Esophagus (tissue), 2 donors: ENCODE results near the gene CFAP61. TPM values are rescaled to one million over a fixed set of nuclear protein-coding genes. Genes with fewer than 3 reads are reported as not detected.

Source experiments
- H3K27ac ChIP-seq, 2 donors: one replicate each; pipeline ENCODE4 v1.5.1; 2013; ENCODE audit warnings: low read depth in 2 of 2, mild to moderate bottlenecking in 2 of 2, inconsistent platforms in 1 of 2, low read length in 1 of 2, moderate library complexity in 1 of 2
- H3K27me3 ChIP-seq, 2 donors: one replicate each; pipeline ENCODE4 v1.6.1; 2013; ENCODE audit warnings: low read length in 2 of 2, control low read depth in 1 of 2, mild to moderate bottlenecking in 1 of 2; ENCODE audit not compliant: insufficient read depth in 2 of 2, control insufficient read depth in 1 of 2
- H3K36me3 ChIP-seq, 2 donors: one replicate each; pipeline ENCODE4 v1.6.1; 2013; ENCODE audit warnings: low read length in 1 of 2; ENCODE audit not compliant: control insufficient read depth in 2 of 2, insufficient read depth in 2 of 2
- H3K4me1 ChIP-seq, 2 donors: one replicate each; pipeline ENCODE4 v1.6.1; 2013; ENCODE audit warnings: low read length in 1 of 2; ENCODE audit not compliant: control insufficient read depth in 2 of 2, insufficient read depth in 2 of 2
- H3K4me3 ChIP-seq, 2 donors: one replicate each; pipeline ENCODE4 v1.5.1; 2013; ENCODE audit warnings: low read length in 2 of 2, mild to moderate bottlenecking in 2 of 2, low read depth in 1 of 2, moderate library complexity in 1 of 2
- H3K9me3 ChIP-seq, 2 donors: one replicate each; pipeline ENCODE4 v1.6.1; 2013; ENCODE audit warnings: mild to moderate bottlenecking in 2 of 2, low read depth in 1 of 2, low read length in 1 of 2, moderate library complexity in 1 of 2; ENCODE audit not compliant: control insufficient read depth in 2 of 2, insufficient read depth in 1 of 2
- WGBS, 2 donors: extraction: QIAGEN DNeasy Blood & Tissue Kit; methylation state at CpG; one replicate each; pipeline ENCODE4 v1.1.7; 2013; 5-methylcytosine and 5-hydroxymethylcytosine counted together
- polyA plus RNA-seq, 2 donors: library from polyadenylated mRNA; stranded (reverse); fragments of 200-250 nt; gene quantifications; one replicate each; pipeline ENCODE4 v1.2.3, GENCODE V29; 2013
- donor health status: healthy with polysubstance abuse.
- donor health status: Bipolar disorder and iron deficiency.

Gene CFAP61
- polyA plus RNA-seq, 2 donors, result not detected

GRCh38 chr20:20251836-20252235 lies 199.5 kb downstream of the CFAP61 start:
- no peak overlapping the region for H3K4me3 ChIP-seq
- H3K27me3 ChIP-seq, result no peaks in the 10 kb centered on the region
- no peak overlapping the region for H3K27ac ChIP-seq
- no peaks in the 10 kb centered on the region for H3K9me3 ChIP-seq
- 73 to 78% methylated on average over 8 of the region's 8 CpGs for WGBS, 2 donors
- no peaks in the 10 kb centered on the region for H3K4me1 ChIP-seq
- no peaks in the 10 kb centered on the region for H3K36me3 ChIP-seq

- H3K4me1 ChIP-seq, result no peaks in the 10 kb centered on the region
- H3K4me3 ChIP-seq, result no peak overlapping the region
- WGBS, 2 donors, result 75 to 82% methylated on average over 6 of the region's 6 CpGs
- H3K27me3 ChIP-seq, result no peaks in the 10 kb centered on the region
- no peaks in the 10 kb centered on the region for H3K36me3 ChIP-seq
- H3K9me3 ChIP-seq, result no peaks in the 10 kb centered on the region
- H3K27ac ChIP-seq, result no peak overlapping the region
Observed at GRCh38 chr20:20253039-20253743, 200.9 kb downstream of the CFAP61 start.

GRCh38 chr20:20253744-20254330 lies 201.5 kb downstream of the CFAP61 start:
- Histone ChIP-seq H3K27me3 (no peaks in the 10 kb centered on the region), H3K9me3 (no peaks in the 10 kb centered on the region), H3K4me1 (no peaks in the 10 kb centered on the region), H3K36me3 (no peaks in the 10 kb centered on the region), H3K4me3 (no peak overlapping the region), H3K27ac (no peak overlapping the region)
- 48 to 56% methylated on average over 6 of the region's 6 CpGs for WGBS, 2 donors

- 65 to 67% methylated on average over 3 of the region's 3 CpGs for WGBS, 2 donors
Observed at GRCh38 chr20:20255099-20255498, 202.8 kb downstream of the CFAP61 start.

GRCh38 chr20:20259533-20259932 lies 207.2 kb downstream of the CFAP61 start:
- Histone ChIP-seq H3K9me3 (peaks cover 0 to 2% of the 10 kb centered on the region in 2 donors), H3K27me3 (no peaks in the 10 kb centered on the region)
- 58 to 65% methylated on average over 2 of the region's 2 CpGs for WGBS, 2 donors

More at GRCh38 chr20:20255099-20255498, 202.8 kb downstream of the CFAP61 start:
- no peaks in the 10 kb centered on the region for H3K27me3 ChIP-seq
- H3K4me1 ChIP-seq, result no peaks in the 10 kb centered on the region
- H3K27ac ChIP-seq, result no peak overlapping the region
- H3K36me3 ChIP-seq, result no peaks in the 10 kb centered on the region
- H3K4me3 ChIP-seq, result no peak overlapping the region
- H3K9me3 ChIP-seq, result no peaks in the 10 kb centered on the region

GRCh38 chr20:20261159-20261558 lies 208.8 kb downstream of the CFAP61 start:
- Histone ChIP-seq H3K27ac (no peak overlapping the region), H3K9me3 (peaks cover 0 to 2% of the 10 kb centered on the region in 2 donors), H3K4me1 (no peaks in the 10 kb centered on the region), H3K36me3 (no peaks in the 10 kb centered on the region), H3K27me3 (no peaks in the 10 kb centered on the region), H3K4me3 (no peak overlapping the region)
- 51 to 56% methylated on average over 1 of the region's 1 CpG for WGBS, 2 donors

More at GRCh38 chr20:20259533-20259932, 207.2 kb downstream of the CFAP61 start:
- Histone ChIP-seq H3K4me1 (no peaks in the 10 kb centered on the region), H3K27ac (no peak overlapping the region), H3K36me3 (no peaks in the 10 kb centered on the region), H3K4me3 (no peak overlapping the region)

GRCh38 chr20:20265210-20265609 lies 212.9 kb downstream of the CFAP61 start:
- 49 to 64% methylated on average over 2 of the region's 2 CpGs for WGBS, 2 donors
- no peak overlapping the region for H3K4me3 ChIP-seq
- H3K9me3 ChIP-seq, result peaks cover 0 to 2% of the 10 kb centered on the region in 2 donors
- no peaks in the 10 kb centered on the region for H3K27me3 ChIP-seq
- H3K27ac ChIP-seq, result no peak overlapping the region
- H3K36me3 ChIP-seq, result no peaks in the 10 kb centered on the region
- no peaks in the 10 kb centered on the region for H3K4me1 ChIP-seq

- Histone ChIP-seq H3K27me3 (no peaks in the 10 kb centered on the region), H3K36me3 (no peaks in the 10 kb centered on the region), H3K4me3 (no peak overlapping the region), H3K9me3 (peaks cover 0 to 2% of the 10 kb centered on the region in 2 donors), H3K27ac (no peak overlapping the region), H3K4me1 (no peaks in the 10 kb centered on the region)
- 83% methylated on average over 4 of the region's 4 CpGs for WGBS, 2 donors
Observed at GRCh38 chr20:20266552-20266951, 214.2 kb downstream of the CFAP61 start.

GRCh38 chr20:20267685-20268370 lies 215.5 kb downstream of the CFAP61 start:
- no peak overlapping the region for H3K4me3 ChIP-seq
- H3K9me3 ChIP-seq, result no peaks in the 10 kb centered on the region
- no peak overlapping the region for H3K27ac ChIP-seq
- H3K4me1 ChIP-seq, result no peaks in the 10 kb centered on the region
- H3K27me3 ChIP-seq, result no peaks in the 10 kb centered on the region
- H3K36me3 ChIP-seq, result no peaks in the 10 kb centered on the region
- WGBS, 2 donors, result 79 to 81% methylated on average over 13 of the region's 13 CpGs
